ENCODE data around the gene WDPCP.

- no peak for TF ChIP-seq CTCF (IDR thresholded peaks at IDR 0.05; ENCODE audit: poor library complexity, severe bottlenecking)
- TF ChIP-seq SMC3 (conservative IDR thresholded peaks at IDR 0.05; ENCODE audit: poor library complexity), result no peak
- TF ChIP-seq POLR2AphosphoS5 (IDR thresholded peaks at IDR 0.05), result no peak
- no peak for TF ChIP-seq REST (IDR thresholded peaks at IDR 0.05; ENCODE audit: borderline replicate concordance)
- TF ChIP-seq EP300 (conservative IDR thresholded peaks at IDR 0.05; ENCODE audit: poor library complexity, severe bottlenecking), result no peak
These were observed 141.6 kb downstream of the WDPCP start for GRCh38 chr2:63446658-63447057.

Measured in neural cell (in vitro differentiated cells).